T-cell (primary cell): ENCODE results near the gene CSNK1A1. TPM values are rescaled to one million over a fixed set of nuclear protein-coding genes. Genes with fewer than 3 reads are reported as not detected.
A peak's percentile ranks its signal among the peaks of the same experiment; 100 is the strongest.

ENCODE experiments used
- ATAC-seq, 4 experiments: fragments of 200-7000 bp in 3 of 4; fragments of 150-1000 bp in 1 of 4; cut with Tn5 transposase; replicated peaks in 1 of 4; 1 replicate in 3 of 4; 2 replicates in 1 of 4; pipeline ENCODE4 v1.10.0; 2021; ENCODE audit warnings: moderate library complexity in 3 of 4, mild to moderate bottlenecking in 2 of 4, moderate number of reproducible peaks in 1 of 4
- CTCF ChIA-PET, 2 donors: fragments of 300-600 bp; sonication (Branson Sonifier 250); formaldehyde crosslinking; loops; one replicate each; lab custom pipeline; 2022; ENCODE audit warnings: antibody characterized with exemption in 2 of 2; lab: Charles Lee
- POLR2A ChIA-PET, 2 donors: fragments of 300-600 bp; sonication (Branson Sonifier 250); formaldehyde crosslinking; loops; one replicate each; lab custom pipeline; 2022; ENCODE audit warnings: antibody characterized with exemption in 2 of 2; lab: Charles Lee
- DNase-seq, 35 experiments: peaks; one replicate each; pipeline versions ENCODE4 v3.0.0 to v3.0.0-alpha.2; 2013 to 2023
- H3K27ac ChIP-seq: one replicate; pipeline ENCODE4 v1.5.1; 2013; ENCODE audit warnings: low read length
- H3K27me3 ChIP-seq, 2 experiments: replicated peaks in 1 of 2; 1 replicate in 1 of 2; 2 replicates in 1 of 2; pipeline versions ENCODE4 v1.6.1 to v1.7.0; 2013; ENCODE audit warnings: low read length in 1 of 2, mixed read lengths in 1 of 2; ENCODE audit not compliant: control insufficient read depth in 2 of 2, insufficient read depth in 2 of 2; ENCODE audit errors: extremely low read depth in 1 of 2
- H3K36me3 ChIP-seq, 2 donors: 1 replicate in 1 of 2; 2 replicates in 1 of 2; pipeline versions ENCODE4 v1.6.1 to v1.7.0; 2013; ENCODE audit warnings: low read length in 1 of 2; ENCODE audit not compliant: control insufficient read depth in 2 of 2, insufficient read depth in 1 of 2; ENCODE audit errors: extremely low read depth in 1 of 2
- H3K4me1 ChIP-seq, 2 experiments: 1 replicate in 1 of 2; 2 replicates in 1 of 2; pipeline versions ENCODE4 v1.6.1 to v1.7.0; 2013; ENCODE audit warnings: low read length in 2 of 2, mixed read lengths in 1 of 2; ENCODE audit not compliant: insufficient read depth in 2 of 2, control insufficient read depth in 1 of 2; ENCODE audit errors: extremely low read depth in 1 of 2
- H3K4me3 ChIP-seq, 2 donors: 1 replicate in 1 of 2; 2 replicates in 1 of 2; pipeline versions ENCODE4 v1.5.1 to v1.7.0; 2013; ENCODE audit warnings: mild to moderate bottlenecking in 2 of 2, low read length in 1 of 2, moderate library complexity in 1 of 2; ENCODE audit not compliant: control insufficient read depth in 1 of 2; ENCODE audit errors: extremely low read depth in 1 of 2
- H3K9me3 ChIP-seq: 2 replicates; pipeline ENCODE4 v1.7.0; 2013
- H3K27ac Mint-ChIP-seq, 2 donors: one replicate each; pipeline ENCODE4 v1.8.0; 2020 to 2021; ENCODE audit warnings: mild to moderate bottlenecking in 2 of 2, mixed read lengths in 2 of 2
- H3K27me3 Mint-ChIP-seq, 2 donors: one replicate each; pipeline ENCODE4 v1.8.0; 2021 to 2022; ENCODE audit warnings: mixed read lengths in 2 of 2
- H3K36me3 Mint-ChIP-seq: one replicate; pipeline ENCODE4 v1.8.0; 2021; ENCODE audit warnings: mixed read lengths
- H3K4me1 Mint-ChIP-seq, 3 donors: one replicate each; pipeline ENCODE4 v1.8.0; 2020 to 2022; ENCODE audit warnings: mixed read lengths in 3 of 3, mild to moderate bottlenecking in 1 of 3
- H3K4me3 Mint-ChIP-seq, 3 donors: one replicate each; pipeline ENCODE4 v1.8.0; 2020 to 2022; ENCODE audit warnings: mild to moderate bottlenecking in 3 of 3, mixed read lengths in 3 of 3, moderate library complexity in 3 of 3
- H3K9me3 Mint-ChIP-seq, 3 donors: one replicate each; pipeline ENCODE4 v1.8.0; 2020 to 2022; ENCODE audit warnings: mixed read lengths in 3 of 3
- WGBS: methylation state at CpG from one replicate; pipeline ENCODE4 v1.1.5; 2013; ENCODE audit warnings: missing lambda C conversion rate; ENCODE audit not compliant: insufficient coverage; 5-methylcytosine and 5-hydroxymethylcytosine counted together
- total RNA-seq, 35 experiments: library from RNA in 6 of 35; stranded (reverse) in 6 of 35; fragments of 120-200 nt in 1 of 35; gene quantifications; one replicate each; pipeline versions ENCODE4 v1.2.1 to v1.2.4 and lab custom pipeline; 2013 to 2026

Gene CSNK1A1
- total RNA-seq, 5 donors from 2014 or later (not counting 1 experiment from before 2014, with no cell fraction given): 161 to 193 (median 178) TPM

DNA sequence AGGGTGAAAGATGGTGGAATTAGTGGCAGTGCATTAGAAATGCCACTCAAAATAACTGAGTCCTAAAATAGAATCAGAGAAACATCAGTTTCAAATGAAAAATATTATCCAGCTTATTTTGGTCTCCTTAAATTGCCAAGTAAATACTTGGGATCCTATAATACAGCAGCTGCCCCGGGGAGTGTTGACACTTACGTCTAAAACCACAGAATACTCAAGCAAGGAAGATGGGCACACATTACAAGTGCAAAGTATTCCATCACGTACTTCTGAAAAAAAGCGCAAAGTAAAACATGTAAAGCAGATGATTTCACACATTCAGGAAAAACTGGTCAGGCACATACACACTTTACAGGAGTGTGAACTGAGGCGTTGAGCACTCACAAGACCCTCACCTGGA is 27.7 kb upstream of the CSNK1A1 start:
- POLR2A ChIA-PET: no interaction called here
- CTCF ChIA-PET: interaction anchor here in 1 of 2 donors (0.6 kb wide), 2 partner anchors 105 to 122 kb away, joined by 3 to 6 read pairs; no protein-coding TSS in a partner anchor
- no peaks in the 10 kb centered on the region for H3K9me3 Mint-ChIP-seq
- peaks cover 9 to 22% of the 10 kb centered on the region in 2 experiments for H3K4me1 ChIP-seq
- H3K36me3 Mint-ChIP-seq: no peaks in the 10 kb centered on the region
- H3K27ac Mint-ChIP-seq: no peak overlapping the region
- no peak overlapping the region for H3K4me3 Mint-ChIP-seq
- 97% methylated on average over 4 of the region's 5 CpGs for WGBS
- H3K9me3 ChIP-seq: no peaks in the 10 kb centered on the region
- H3K27me3 Mint-ChIP-seq: peaks cover 0 to 14% of the 10 kb centered on the region in 2 donors
- H3K36me3 ChIP-seq: no peaks in the 10 kb centered on the region
- DNase-seq (no peak), ATAC-seq (no peak)
- H3K27me3 ChIP-seq: peaks cover 0 to 9% of the 10 kb centered on the region in 2 experiments
- peaks cover 5 to 23% (median 22%) of the 10 kb centered on the region in 3 donors for H3K4me1 Mint-ChIP-seq
- H3K4me3 ChIP-seq: no peak overlapping the region
- no peak overlapping the region for H3K27ac ChIP-seq

DNA sequence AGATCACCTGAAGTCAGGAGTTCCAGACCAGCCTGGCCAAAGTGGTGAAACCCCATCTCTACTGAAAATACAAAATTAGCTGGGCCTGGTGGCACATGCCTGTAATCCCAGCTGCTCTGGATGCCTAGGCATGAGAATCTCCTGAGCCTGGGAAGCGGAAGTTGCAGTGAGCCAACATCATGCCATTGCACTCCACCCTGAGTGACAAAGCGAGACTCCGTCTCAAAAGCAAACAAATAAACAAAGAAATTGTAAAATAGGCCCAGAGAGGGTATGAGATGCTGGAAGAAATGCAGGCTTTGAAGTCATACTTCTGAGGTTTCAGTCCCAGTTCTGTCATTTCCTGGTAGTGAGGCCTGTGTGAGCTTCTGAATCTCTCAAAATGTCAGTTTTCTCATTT is 24.8 kb upstream of the CSNK1A1 start:
- ChIA-PET POLR2A (interaction anchor here in 1 of 2 donors (0.6 kb wide), 1 partner anchor 266 kb away, joined by 3 read pairs; no protein-coding TSS in a partner anchor), CTCF (interaction anchor here in 1 of 2 donors (0.6 to 0.7 kb wide), 2 partner anchors 130 to 134 kb away, joined by 3 to 6 read pairs; no protein-coding TSS in a partner anchor)
- Histone ChIP-seq H3K27me3 (peaks cover 0 to 3% of the 10 kb centered on the region in 2 experiments), H3K27ac (peak overlapping the region; percentile 40), H3K36me3 (no peaks in the 10 kb centered on the region), H3K9me3 (no peaks in the 10 kb centered on the region), H3K4me1 (peaks cover 5 to 16% of the 10 kb centered on the region in 2 experiments), H3K4me3 (no peak overlapping the region)
- no CpG with 5 or more reads among the region's 3 CpGs for WGBS
- Mint-ChIP-seq H3K9me3 (no peaks in the 10 kb centered on the region), H3K27ac (peak overlapping the region; percentile 67 to 85), H3K36me3 (no peaks in the 10 kb centered on the region), H3K4me3 (no peak overlapping the region), H3K4me1 (peaks cover 5 to 19% (median 17%) of the 10 kb centered on the region in 3 donors), H3K27me3 (peaks cover 0 to 9% of the 10 kb centered on the region in 2 donors)
- peak; percentile 43 to 88 (median 79) for ATAC-seq
- peak in 3 of 35 experiments; percentile 5 to 54 (median 7) for DNase-seq

DNA sequence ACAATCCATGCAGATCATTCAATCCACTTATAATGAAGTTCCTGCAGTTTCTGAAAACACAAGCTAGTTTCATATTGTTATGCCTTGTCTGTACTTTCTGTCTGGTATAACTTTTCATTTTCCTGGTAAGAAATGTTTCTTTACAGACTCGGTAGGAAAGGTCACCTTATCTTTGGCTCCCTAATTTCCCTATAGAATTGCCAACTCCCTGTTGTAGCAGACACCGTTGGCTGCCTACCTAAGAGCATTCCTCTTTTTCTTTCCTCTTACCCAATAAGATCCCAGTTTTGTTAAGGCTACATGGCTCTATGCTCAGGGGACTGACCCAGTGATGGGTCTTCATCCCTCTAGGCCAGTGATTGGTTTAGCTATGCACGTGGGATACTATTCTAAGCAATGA is 23.9 kb upstream of the CSNK1A1 start:
- Mint-ChIP-seq H3K4me3 (no peak overlapping the region), H3K4me1 (peaks cover 0 to 12% (median 10%) of the 10 kb centered on the region in 3 donors), H3K27me3 (peaks cover 0 to 4% of the 10 kb centered on the region in 2 donors), H3K36me3 (no peaks in the 10 kb centered on the region), H3K27ac (no peak overlapping the region), H3K9me3 (no peaks in the 10 kb centered on the region)
- H3K4me1 ChIP-seq: peaks cover 5 to 13% of the 10 kb centered on the region in 2 experiments
- no peak overlapping the region for H3K27ac ChIP-seq
- WGBS: no CpG with 5 or more reads among the region's 3 CpGs
- POLR2A ChIA-PET: interaction anchor here in 1 of 2 donors (0.6 to 0.7 kb wide), 2 partner anchors 432 to 1192 kb away, joined by 3 to 7 read pairs; no protein-coding TSS in a partner anchor
- no peak overlapping the region for H3K4me3 ChIP-seq
- no peaks in the 10 kb centered on the region for H3K36me3 ChIP-seq
- DNase-seq (no peak), ATAC-seq (no peak)
- CTCF ChIA-PET: no interaction called here
- no peaks in the 10 kb centered on the region for H3K27me3 ChIP-seq
- no peaks in the 10 kb centered on the region for H3K9me3 ChIP-seq

DNA sequence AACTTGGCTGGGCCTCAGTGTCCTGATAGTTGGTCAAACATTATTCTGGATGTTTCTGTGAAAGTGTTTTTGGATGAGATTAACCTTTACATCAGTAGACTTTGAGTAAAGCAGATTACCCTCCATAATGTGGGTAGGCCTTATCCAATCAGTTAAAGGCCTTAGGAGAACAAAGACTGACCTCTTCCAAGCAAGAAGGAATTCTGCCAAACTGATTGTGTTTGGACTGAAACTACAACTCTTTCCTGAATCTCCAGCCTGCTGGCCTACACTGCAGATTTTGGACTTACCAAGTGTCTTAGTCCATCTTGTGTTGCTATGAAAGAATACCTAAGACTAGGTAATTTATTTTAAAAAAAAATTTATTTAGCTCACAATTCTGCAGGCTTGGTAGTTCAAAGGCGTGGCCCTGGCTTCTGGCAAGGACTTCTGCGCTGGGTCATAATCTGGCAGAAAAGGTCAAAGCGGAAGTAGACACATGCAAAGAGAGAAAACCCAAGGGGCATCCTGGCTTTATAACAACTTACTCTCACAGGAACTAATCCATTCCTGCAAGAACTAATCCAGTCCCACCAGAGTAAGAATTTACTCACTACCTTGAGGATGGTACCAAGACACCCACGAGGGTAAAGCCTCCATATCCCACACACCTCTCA is 21.5 kb upstream of the CSNK1A1 start:
- no peak overlapping the region for H3K4me3 Mint-ChIP-seq
- CTCF ChIA-PET: no interaction called here
- H3K4me1 ChIP-seq: peaks cover 5 to 13% of the 10 kb centered on the region in 2 experiments
- 97% methylated on average over 3 of the region's 4 CpGs for WGBS
- H3K27ac ChIP-seq: no peak overlapping the region
- H3K9me3 ChIP-seq: no peaks in the 10 kb centered on the region
- H3K27me3 Mint-ChIP-seq: no peaks in the 10 kb centered on the region
- H3K36me3 ChIP-seq: no peaks in the 10 kb centered on the region
- DNase-seq (no peak), ATAC-seq (no peak)
- H3K27me3 ChIP-seq: no peaks in the 10 kb centered on the region
- no peak overlapping the region for H3K27ac Mint-ChIP-seq
- H3K36me3 Mint-ChIP-seq: no peaks in the 10 kb centered on the region
- POLR2A ChIA-PET: interaction anchor here in 1 of 2 donors (0.7 kb wide), 1 partner anchor 18 kb away, joined by 4 read pairs; no protein-coding TSS in a partner anchor
- H3K9me3 Mint-ChIP-seq: no peaks in the 10 kb centered on the region
- peaks cover 0 to 12% (median 10%) of the 10 kb centered on the region in 3 donors for H3K4me1 Mint-ChIP-seq
- H3K4me3 ChIP-seq: no peak overlapping the region

DNA sequence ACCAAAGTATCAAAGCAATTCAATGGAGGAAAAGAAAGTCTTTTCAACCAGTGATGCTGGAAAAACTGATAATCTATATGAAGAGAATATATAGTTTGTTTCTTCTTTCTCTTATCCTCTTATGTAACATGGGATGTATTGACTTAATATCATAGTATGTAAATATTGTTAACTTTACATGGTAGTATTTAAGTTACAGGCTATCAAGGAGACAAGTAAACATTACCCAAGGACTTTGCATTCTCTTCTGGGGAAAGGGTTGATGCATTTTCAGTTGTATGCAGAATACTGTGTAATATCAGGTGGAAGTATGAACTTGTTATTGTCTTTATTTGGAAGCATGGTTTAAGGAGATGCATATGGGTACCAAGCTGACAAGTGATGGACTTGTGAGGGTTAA is 20.9 kb upstream of the CSNK1A1 start:
- Mint-ChIP-seq H3K27me3 (no peaks in the 10 kb centered on the region), H3K4me3 (no peak overlapping the region), H3K27ac (no peak overlapping the region), H3K4me1 (peaks cover 0 to 12% (median 10%) of the 10 kb centered on the region in 3 donors), H3K9me3 (no peaks in the 10 kb centered on the region), H3K36me3 (no peaks in the 10 kb centered on the region)
- DNase-seq (no peak), ATAC-seq (no peak)
- Histone ChIP-seq H3K4me1 (peaks cover 5 to 13% of the 10 kb centered on the region in 2 experiments), H3K4me3 (no peak overlapping the region), H3K27me3 (no peaks in the 10 kb centered on the region), H3K36me3 (no peaks in the 10 kb centered on the region), H3K27ac (no peak overlapping the region), H3K9me3 (no peaks in the 10 kb centered on the region)
- ChIA-PET CTCF (interaction anchor here in 1 of 2 donors (0.7 kb wide), 2 partner anchors 8 to 165 kb away, joined by 3 to 6 read pairs; no protein-coding TSS in a partner anchor), POLR2A (no interaction called here)

DNA sequence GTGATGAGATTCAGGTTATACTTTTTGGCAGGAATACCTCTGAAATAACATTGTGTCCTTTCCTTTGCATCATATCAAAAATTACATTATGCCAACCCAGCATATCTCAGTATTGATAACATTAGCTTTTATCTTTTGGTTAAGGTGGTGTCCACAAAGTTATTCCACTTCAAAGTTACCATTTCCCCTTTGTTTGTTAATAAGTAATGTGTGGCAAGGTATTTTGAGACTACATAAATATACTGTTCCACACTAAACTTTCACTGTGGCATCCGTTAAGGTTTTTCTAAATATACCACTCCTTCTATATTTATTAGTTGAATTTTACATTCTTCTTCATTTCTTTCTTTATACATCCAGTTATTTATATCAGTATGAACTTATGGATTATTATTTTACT is 16.0 kb upstream of the CSNK1A1 start:
- Histone ChIP-seq H3K4me3 (no peak overlapping the region), H3K27ac (no peak overlapping the region), H3K36me3 (no peaks in the 10 kb centered on the region), H3K27me3 (no peaks in the 10 kb centered on the region), H3K9me3 (no peaks in the 10 kb centered on the region), H3K4me1 (peaks cover 3 to 6% of the 10 kb centered on the region in 2 experiments)
- Mint-ChIP-seq H3K4me1 (peaks cover 9 to 12% (median 11%) of the 10 kb centered on the region in 3 donors), H3K9me3 (no peaks in the 10 kb centered on the region), H3K27me3 (no peaks in the 10 kb centered on the region), H3K36me3 (no peaks in the 10 kb centered on the region), H3K4me3 (no peak overlapping the region), H3K27ac (no peak overlapping the region)
- no peak for ATAC-seq
- ChIA-PET POLR2A (interaction anchor here in 1 of 2 donors (0.7 kb wide), 1 partner anchor 24 kb away, joined by 3 read pairs; no protein-coding TSS in a partner anchor), CTCF (interaction anchor here (0.6 to 2.1 kb wide), 5 partner anchors 16 to 838 kb away, joined by 3 to 12 read pairs (median 3); partner anchors contain the start of gene CSNK1A1 (in 1 of the 2))
- WGBS: no CpG with 5 or more reads among the region's 1 CpG
- DNase-seq: no peak
